HCT116 (cell line): Measurements from ENCODE around the gene FOXQ1. TPM values are rescaled to one million over a fixed set of nuclear protein-coding genes. Genes with fewer than 3 reads are reported as not detected.
A peak's percentile ranks its signal among the peaks of the same experiment; 100 is the strongest.

Experiments used
- ATAC-seq: fragments of 200-7000 bp; cut with Tn5 transposase; 2 replicates; pipeline ENCODE4 v1.9.1; 2020; ENCODE audit warnings: mild to moderate bottlenecking, moderate library complexity
- BruUV-seq: library from RNA; stranded (reverse); fragments of 400-500 nt; replicated peaks from 2 replicates; lab custom pipeline; 2021; lab: Mats Ljungman, UMichigan
- CTCF ChIA-PET: fragments of 300-600 bp; sonication (Branson Sonifier 250); formaldehyde crosslinking; loops from one replicate; lab custom pipeline; 2021; ENCODE audit warnings: antibody characterized with exemption; lab: Charles Lee
- POLR2A ChIA-PET: fragments of 300-600, 350-600 bp; sonication (Branson Sonifier 250); formaldehyde crosslinking; loops from one replicate; lab custom pipeline; 2021; ENCODE audit warnings: antibody characterized with exemption; lab: Charles Lee
- RAD21 ChIA-PET, 2 experiments: fragments of 300-600 bp; sonication (Branson Sonifier 250); formaldehyde crosslinking; loops; one replicate each; lab custom pipeline; 2023; ENCODE audit warnings: low total read pairs in 2 of 2; ENCODE audit not compliant: uncharacterized antibody in 2 of 2, unreplicated experiment in 2 of 2, low non-redundant PET in 1 of 2; lab: Charles Lee
- DNase-seq: peaks from one replicate; pipeline ENCODE4 v3.0.0-alpha.2; 2010; ENCODE audit warnings: low read depth, low spot score
- H2AFZ ChIP-seq: fragments of 200-600 bp; shearing (Covaris generic), sonication (generic); 2 replicates; pipeline ENCODE4 v1.6.1; 2017; ENCODE audit warnings: low read depth, mixed run types, mixed read lengths, antibody characterized with exemption, low read length; ENCODE audit not compliant: poor library complexity, severe bottlenecking
- H3K27ac ChIP-seq: 2 replicates; pipeline ENCODE4 v1.5.1; 2012; ENCODE audit warnings: low read depth, low read length
- H3K27me3 ChIP-seq: fragments of 200-600 bp; sonication (generic); 2 replicates; pipeline ENCODE4 v1.6.1; 2016; ENCODE audit warnings: mixed run types, low read length, mixed read lengths; ENCODE audit not compliant: insufficient read depth
- H3K36me3 ChIP-seq, 2 experiments: fragments of 200-500 bp in 1 of 2; fragments of 200-600 bp in 1 of 2; sonication (Bioruptor generic) in 1 of 2; sonication (generic) in 1 of 2; 2 replicates each; pipeline versions ENCODE4 v1.5.1 to v1.6.1; 2014 to 2016; ENCODE audit warnings: low read length in 2 of 2, inconsistent platforms in 1 of 2, mixed read lengths in 1 of 2, mixed run types in 1 of 2; ENCODE audit not compliant: insufficient read depth in 2 of 2, control insufficient read depth in 1 of 2
- H3K4me1 ChIP-seq, 2 experiments: fragments of 200-600 bp in 1 of 2; sonication (generic) in 1 of 2; 2 replicates each; pipeline versions ENCODE4 v1.5.1 to v1.6.1; 2012 to 2017; ENCODE audit warnings: low read length in 2 of 2, inconsistent platforms in 1 of 2, mild to moderate bottlenecking in 1 of 2, mixed read lengths in 1 of 2, mixed run types in 1 of 2, moderate library complexity in 1 of 2; ENCODE audit not compliant: insufficient read depth in 2 of 2, control insufficient read depth in 1 of 2
- H3K4me2 ChIP-seq: fragments of 200-600 bp; sonication (generic); 2 replicates; pipeline ENCODE4 v1.6.1; 2017; ENCODE audit warnings: mixed run types, low read length, mixed read lengths
- H3K4me3 ChIP-seq, 2 experiments: fragments of 200-600 bp in 1 of 2; sonication (generic) in 1 of 2; replicated peaks in 1 of 2; 2 replicates each; pipeline ENCODE4 v1.5.1; 2011 to 2016; ENCODE audit warnings: low read length in 2 of 2, control low read depth in 1 of 2, low read depth in 1 of 2, mild to moderate bottlenecking in 1 of 2, mixed read lengths in 1 of 2, mixed run types in 1 of 2
- H3K79me2 ChIP-seq: fragments of 200-600 bp; sonication (generic); 2 replicates; pipeline ENCODE4 v1.6.1; 2017; ENCODE audit warnings: mild to moderate bottlenecking, mixed run types, low read length, moderate library complexity, mixed read lengths; ENCODE audit not compliant: insufficient read depth
- H3K9ac ChIP-seq: fragments of 200-600 bp; sonication (generic); 2 replicates; pipeline ENCODE4 v1.6.1; 2016; ENCODE audit warnings: low read length, mixed read lengths
- H3K9me2 ChIP-seq: fragments of 200-600 bp; sonication (generic), shearing (Covaris generic); 2 replicates; pipeline ENCODE4 v1.6.1; 2017; ENCODE audit warnings: mixed run types, mild to moderate bottlenecking, moderate library complexity; ENCODE audit not compliant: insufficient read depth
- H3K9me3 ChIP-seq, 2 experiments: fragments of 200-500 bp in 1 of 2; fragments of 200-600 bp in 1 of 2; sonication (Bioruptor generic) in 1 of 2; sonication (generic) in 1 of 2; 2 replicates each; pipeline ENCODE4 v1.6.1; 2014 to 2017; ENCODE audit warnings: low read length in 2 of 2, mixed read lengths in 2 of 2, inconsistent platforms in 1 of 2, low read depth in 1 of 2, mild to moderate bottlenecking in 1 of 2, mixed run types in 1 of 2, moderate library complexity in 1 of 2; ENCODE audit not compliant: control insufficient read depth in 1 of 2, insufficient read depth in 1 of 2
- H4K20me1 ChIP-seq: fragments of 200-600 bp; sonication (generic), shearing (Covaris generic); 2 replicates; pipeline ENCODE4 v1.6.1; 2017; ENCODE audit warnings: mixed run types, mild to moderate bottlenecking, moderate library complexity; ENCODE audit not compliant: insufficient read depth
- CTCF ChIP-seq, 3 experiments: fragments of 200-600 bp in 1 of 3; sonication (generic) in 1 of 3; IDR thresholded peaks in 2 of 3; conservative IDR thresholded peaks in 1 of 3; 2 replicates each; pipeline ENCODE4 v1.5.1; 2012 to 2017; ENCODE audit warnings: low read depth in 2 of 3, low read length in 2 of 3, antibody characterized with exemption in 1 of 3, borderline replicate concordance in 1 of 3, control low read depth in 1 of 3, mild to moderate bottlenecking in 1 of 3, mixed read lengths in 1 of 3, mixed run types in 1 of 3, moderate library complexity in 1 of 3; ENCODE audit not compliant: insufficient read depth in 1 of 3
- EZH2phosphoT487 ChIP-seq: fragments of 200-600 bp; IDR thresholded peaks from 2 replicates; pipeline ENCODE4 v1.6.1; 2018; ENCODE audit warnings: antibody characterized with exemption, borderline replicate concordance
- RAD21 ChIP-seq: IDR thresholded peaks from 2 replicates; pipeline ENCODE4 v1.6.1; 2012; ENCODE audit warnings: low read depth, mild to moderate bottlenecking
- intact Hi-C: fragments of 100-400 bp; cut with micrococcal nuclease; formaldehyde crosslinking; loops from 2 replicates; pipeline ENCODE4 v1.10.0; 2022
- total RNA-seq: library from RNA; stranded (reverse); gene quantifications from one replicate; pipeline ENCODE4 v1.2.1, GENCODE V29; 2021; ENCODE audit not compliant: unreplicated experiment

FOXQ1 gene
- total RNA-seq, 1 experiment from 2014 or later = 0.42 TPM

DNA sequence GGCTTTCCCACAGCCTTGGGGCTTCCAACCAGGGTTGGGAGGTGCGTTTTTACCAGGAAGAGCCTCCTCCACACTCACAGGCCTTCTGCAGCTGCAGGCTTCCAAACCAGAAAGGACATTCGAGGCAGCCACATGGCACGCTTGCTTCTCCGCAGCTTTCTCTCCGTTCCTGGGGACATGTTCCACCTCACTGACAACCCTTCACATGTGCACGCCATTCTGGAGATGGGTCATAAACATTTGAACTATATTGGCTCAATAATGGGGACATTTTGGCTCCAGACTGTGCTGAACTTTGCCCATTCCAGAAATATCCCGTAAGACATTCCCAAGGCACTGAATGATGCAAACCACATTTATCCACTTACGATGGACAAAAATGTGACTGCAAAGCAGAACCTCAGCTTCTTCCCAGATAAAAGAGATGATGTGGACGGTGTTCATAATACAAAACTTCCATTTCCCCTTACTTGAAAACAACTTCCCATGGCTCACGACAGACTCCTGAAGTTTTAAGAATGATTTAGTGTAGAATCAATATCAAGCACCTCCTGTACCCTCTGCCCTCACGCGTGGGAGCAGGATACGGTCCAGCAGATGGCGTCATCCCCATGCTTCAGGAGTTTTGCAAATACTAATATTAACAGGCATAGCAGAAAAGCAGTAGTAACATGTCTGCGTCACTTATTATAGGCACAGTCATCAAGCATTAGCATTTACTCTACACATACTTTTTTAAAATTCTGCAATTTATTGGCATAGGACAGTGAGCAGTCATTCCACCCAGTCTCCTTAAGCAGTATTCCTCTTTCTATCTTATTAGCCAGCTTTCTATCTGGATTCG is 52.1 kb downstream of the FOXQ1 start:
- BruUV-seq = no TSS peak
- no peaks in the 10 kb centered on the region for H3K9me3 ChIP-seq
- H3K4me1 ChIP-seq = no peaks in the 10 kb centered on the region
- ChIA-PET RAD21 (no interaction called here), POLR2A (interaction anchor here (1.4 kb wide), 1 partner anchor 28 kb away, joined by 3 read pairs; no protein-coding TSS in a partner anchor), CTCF (interaction anchor here (0.8 to 1.4 kb wide), 4 partner anchors 9 to 73 kb away, joined by 4 to 6 read pairs (median 4); no protein-coding TSS in a partner anchor)
- H2AFZ ChIP-seq = no peak overlapping the region
- ATAC-seq (peak; percentile 78), DNase-seq (peak; percentile 18)
- intact Hi-C loops = loop anchor here (2.0 kb wide), 1 partner anchor 73 kb away; no protein-coding TSS in a partner anchor
- H3K4me2 ChIP-seq = no peak overlapping the region
- no peaks in the 10 kb centered on the region; the same call in 1 of the 2 replicates for H4K20me1 ChIP-seq
- TF ChIP-seq RAD21 (peak; percentile 66), CTCF (IDR thresholded peaks at IDR 0.05 in 2 of 3, conservative IDR thresholded peaks at IDR 0.05 in 1 of 3; ENCODE audit: borderline replicate concordance in 1 of 3, insufficient read depth in 1 of 3, low read depth in 2 of 3, low read length in 2 of 3) (peak; percentile 55 to 65 (median 57); a peak in 5 of 6 replicates), EZH2phosphoT487 (no peak)
- H3K4me3 ChIP-seq = no peak overlapping the region
- H3K27ac ChIP-seq = no peak overlapping the region
- H3K36me3 ChIP-seq = no peaks in the 10 kb centered on the region
- no peaks in the 10 kb centered on the region for H3K79me2 ChIP-seq
- no peak overlapping the region for H3K9ac ChIP-seq
- no peaks in the 10 kb centered on the region for H3K9me2 ChIP-seq
- H3K27me3 ChIP-seq = no peaks in the 10 kb centered on the region

Other genes with a start within 250 kb of the FOXQ1 start
- not detected for gene FOXF2, start 77.5 kb downstream of the FOXQ1 start, total RNA-seq